K562 (cell line): ENCODE data around the gene LPAR5. TPM values are rescaled to one million over a fixed set of nuclear protein-coding genes. Genes with fewer than 3 reads are reported as not detected.

ENCODE experiments used
- CBX2 ChIP-seq: fragments of 200-600 bp; sonication (generic); IDR thresholded peaks from one replicate; pipeline ENCODE4 v1.6.1; 2012; ENCODE audit warnings: mild to moderate bottlenecking, low read length, inconsistent platforms; ENCODE audit not compliant: insufficient read depth, poor library complexity, severe bottlenecking
- CCNT2 ChIP-seq: IDR thresholded peaks from 2 replicates; pipeline ENCODE4 v1.6.1; 2011; ENCODE audit warnings: borderline replicate concordance, low read depth, mild to moderate bottlenecking, moderate library complexity, mixed read lengths, low read length; ENCODE audit not compliant: insufficient read length; ENCODE audit errors: extremely low read depth
- DLX4 ChIP-seq: fragments of 250-450 bp; sonication (Bioruptor Pico); IDR thresholded peaks from 2 replicates; pipeline ENCODE4 v1.6.1; 2021; ENCODE audit warnings: mild to moderate bottlenecking
- E2F8 ChIP-seq: fragments of 450-650 bp; IDR thresholded peaks from 2 replicates; pipeline ENCODE4 v1.7.1; 2018; ENCODE audit warnings: mild to moderate bottlenecking, low read depth; ENCODE audit not compliant: partially characterized antibody
- ELF4 ChIP-seq: fragments of 450-650 bp; formaldehyde crosslinking; IDR thresholded peaks from 2 replicates; pipeline ENCODE4 v1.4.0; 2022; ENCODE audit warnings: missing genetic modification characterization
- FOXA1 ChIP-seq: fragments of 450-650 bp; IDR thresholded peaks from 2 replicates; pipeline ENCODE4 v1.6.1; 2016; ENCODE audit warnings: mild to moderate bottlenecking, borderline replicate concordance
- FOXA3 ChIP-seq, 2 experiments: fragments of 450-650 bp in 1 of 2; sonication (generic) in 1 of 2; formaldehyde crosslinking; IDR thresholded peaks in 1 of 2; conservative IDR thresholded peaks in 1 of 2; 2 replicates each; pipeline versions ENCODE4 v1.4.0 to v1.8.0; 2020 to 2022; ENCODE audit warnings: mild to moderate bottlenecking in 2 of 2, missing genetic modification reagents in 1 of 2
- HLTF ChIP-seq: fragments of 450-650 bp; IDR thresholded peaks from 2 replicates; pipeline ENCODE4 v1.6.1; 2016
- HMG20B ChIP-seq: fragments of 250-450 bp; sonication (Bioruptor Pico); IDR thresholded peaks from 2 replicates; pipeline ENCODE4 v1.5.0; 2021; ENCODE audit warnings: mild to moderate bottlenecking
- ID3 ChIP-seq, 2 experiments: fragments of 250-450 bp in 1 of 2; fragments of 450-650 bp in 1 of 2; sonication (Bioruptor Pico) in 1 of 2; IDR thresholded peaks; 2 replicates each; pipeline versions ENCODE4 v1.6.1 to v1.8.0; 2016 to 2021; ENCODE audit warnings: mild to moderate bottlenecking in 2 of 2, moderate library complexity in 2 of 2, missing compliant biosample characterization in 1 of 2, missing genetic modification characterization in 1 of 2
- KLF16 ChIP-seq: IDR thresholded peaks from 2 replicates; pipeline ENCODE4 v1.6.1; 2016; ENCODE audit warnings: antibody characterized with exemption
- NFE2L1 ChIP-seq: fragments of 450-650 bp; IDR thresholded peaks from 2 replicates; pipeline ENCODE4 v1.6.1; 2016; ENCODE audit warnings: missing genetic modification characterization, low read depth, mild to moderate bottlenecking, missing compliant biosample characterization, moderate library complexity, borderline replicate concordance
- PPARD ChIP-seq: fragments of 250-450 bp; sonication (Bioruptor Pico); IDR thresholded peaks from 2 replicates; pipeline ENCODE4 v1.8.0; 2022; ENCODE audit warnings: inconsistent platforms, mild to moderate bottlenecking, moderate library complexity
- RBM22 ChIP-seq: fragments of 200-400 bp; formaldehyde crosslinking; IDR thresholded peaks from 2 replicates; pipeline ENCODE4 v1.6.1; 2018; ENCODE audit warnings: low read length, low read depth; ENCODE audit not compliant: poor library complexity, severe bottlenecking
- SRSF7 ChIP-seq: fragments of 200-400 bp; formaldehyde crosslinking; optimal IDR thresholded peaks from 2 replicates; pipeline ENCODE3; 2017; ENCODE audit warnings: mild to moderate bottlenecking, low read depth, low read length
- ZBTB2 ChIP-seq: fragments of 450-650 bp; IDR thresholded peaks from 2 replicates; pipeline ENCODE4 v1.6.1; 2016; ENCODE audit warnings: antibody characterized with exemption
- ZBTB49 ChIP-seq: sonication (generic); formaldehyde crosslinking; IDR thresholded peaks from 2 replicates; pipeline ENCODE4 v1.8.0; 2022; ENCODE audit warnings: missing genetic modification reagents, mild to moderate bottlenecking, borderline replicate concordance
- ZNF589 ChIP-seq: fragments of 200-800 bp; sonication (Bioruptor generic); IDR thresholded peaks from 2 replicates; pipeline ENCODE4 v1.6.1; 2016; ENCODE audit warnings: low read depth, missing genetic modification characterization, missing compliant biosample characterization
- ZNF766 ChIP-seq: fragments of 200-800 bp; sonication (Bioruptor generic); conservative IDR thresholded peaks from 2 replicates; pipeline ENCODE4 v1.6.1; 2016; ENCODE audit warnings: missing genetic modification characterization, missing compliant biosample characterization
- polyA plus RNA-seq, 8 experiments: library from polyadenylated mRNA; depleted of rRNA in 4 of 8; stranded (reverse) in 5 of 8; unstranded in 3 of 8; fragments of >200 nt; fragmentation: Nextera tagmentation in 2 of 8; fragmentation: Illumina TruSeq in 1 of 8; extraction: Ambion mirVana in 2 of 8; extraction: Trizol in 1 of 8; gene quantifications; 2 replicates each; pipeline versions ENCODE4 v1.2.1 to v1.2.3, GENCODE V29; 2011 to 2014; ENCODE audit warnings: inconsistent platforms in 1 of 8, missing spikeins in 1 of 8
- total RNA-seq, 7 experiments: library from RNA; depleted of rRNA in 6 of 7; stranded (reverse); fragments of >200 nt in 6 of 7; fragmentation: Illumina TruSeq in 2 of 7; extraction: Trizol in 2 of 7; gene quantifications; 2 replicates each; pipeline versions ENCODE4 v1.2.1 to v1.2.3, GENCODE V29; 2011 to 2021; ENCODE audit warnings: low replicate concordance in 1 of 7

LPAR5 gene
- total and polyA plus RNA-seq, 9 of the 15 experiments (the other 6 are each of a cell fraction or from before 2014, with no cell fraction given) = 1.3 to 11.7 (median 3.6) TPM

GRCh38 chr12:6613776-6614512 is 21.8 kb downstream of the LPAR5 start (continued):
- TF ChIP-seq HMG20B (CRISPR knock-in tag) (no peak), CCNT2 (no peak), E2F8 (peak; percentile 51), CBX2 (no peak), NFE2L1 (tag) (no peak), ID3 (CRISPR knock-in tag; IDR thresholded peaks at IDR 0.05) (no peak), ID3 (tag; IDR thresholded peaks at IDR 0.05) (peak; percentile 66; the same call in 1 of the 2 replicates), PPARD (no peak), DLX4 (CRISPR knock-in tag) (no peak), ZNF589 (CRISPR knock-in tag) (no peak), ZBTB2 (peak; percentile 48; the same call in 1 of the 2 replicates), KLF16 (no peak), SRSF7 (no peak), ZBTB49 (CRISPR knock-in tag) (no peak), FOXA3 (CRISPR knock-in tag; conservative IDR thresholded peaks at IDR 0.05 in 1 of 2, IDR thresholded peaks at IDR 0.05 in 1 of 2) (no peak; a peak in 1 of 4 replicates), FOXA1 (no peak), ELF4 (peak; percentile 94), RBM22 (no peak), ZNF766 (CRISPR knock-in tag) (peak; percentile 84), HLTF (0 out of 2 replicates have a peak, but pooled peaks have one; percentile 13)
